HL-60 (cell line): ENCODE measurements around the gene BMX.

Experiments
- CTCF ChIP-seq: IDR thresholded peaks from one replicate; pipeline ENCODE4 v1.5.1; 2011; ENCODE audit warnings: low read length, control low read depth, inconsistent platforms; ENCODE audit not compliant: insufficient read depth
- GABPA ChIP-seq: IDR thresholded peaks from 2 replicates; pipeline ENCODE4 v1.6.1; 2012; ENCODE audit warnings: low read depth
- POLR2AphosphoS5 ChIP-seq: IDR thresholded peaks from 2 replicates; pipeline ENCODE4 v1.6.1; 2012; ENCODE audit warnings: low read depth
- REST ChIP-seq: IDR thresholded peaks from 2 replicates; pipeline ENCODE4 v1.6.1; 2012; ENCODE audit warnings: low read depth; ENCODE audit not compliant: insufficient replicate concordance
- SPI1 ChIP-seq: IDR thresholded peaks from 2 replicates; pipeline ENCODE4 v1.6.1; 2012; ENCODE audit warnings: low read depth, mild to moderate bottlenecking, borderline replicate concordance

DNA sequence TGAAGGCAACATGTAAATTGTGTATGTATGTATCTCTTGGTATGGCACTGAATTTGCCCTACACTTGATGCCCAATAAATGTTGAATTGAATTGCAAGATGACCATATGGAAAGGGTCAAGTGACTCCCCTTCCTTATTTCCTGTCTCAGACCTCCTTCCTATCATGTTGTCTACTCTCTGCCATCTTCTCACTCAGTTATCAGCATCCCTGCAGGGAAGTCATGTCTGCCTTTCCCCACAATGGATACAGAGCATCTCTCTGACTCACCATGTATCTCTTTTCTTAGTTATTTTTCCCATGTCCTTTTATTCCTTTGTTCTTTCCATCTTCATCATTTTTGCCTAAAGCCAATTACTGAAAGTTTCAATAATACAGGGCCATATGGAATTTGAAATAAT is 22.5 kb downstream of the BMX start:
- TF ChIP-seq CTCF (no peak), GABPA (no peak), POLR2AphosphoS5 (no peak), REST (no peak), SPI1 (no peak)
